NCI-H748 treated with DMSO at 0.1 percent for 48 hours (cell line): ENCODE measurements around the gene TRIM14.
"Not testable (repeated sequence)": the region's sequence is repeated elsewhere in the genome, so short reads cannot be mapped to it uniquely, and the experiment has no call there.

ENCODE experiments used
- DNase-seq: peaks from one replicate; lab custom pipeline; 2025; lab: John Stamatoyannopoulos, UW

Gene TRIM14

GRCh38 chr9:98081477-98082219 is 37.4 kb downstream of the TRIM14 start:
- DNase-seq: no peak

DNA sequence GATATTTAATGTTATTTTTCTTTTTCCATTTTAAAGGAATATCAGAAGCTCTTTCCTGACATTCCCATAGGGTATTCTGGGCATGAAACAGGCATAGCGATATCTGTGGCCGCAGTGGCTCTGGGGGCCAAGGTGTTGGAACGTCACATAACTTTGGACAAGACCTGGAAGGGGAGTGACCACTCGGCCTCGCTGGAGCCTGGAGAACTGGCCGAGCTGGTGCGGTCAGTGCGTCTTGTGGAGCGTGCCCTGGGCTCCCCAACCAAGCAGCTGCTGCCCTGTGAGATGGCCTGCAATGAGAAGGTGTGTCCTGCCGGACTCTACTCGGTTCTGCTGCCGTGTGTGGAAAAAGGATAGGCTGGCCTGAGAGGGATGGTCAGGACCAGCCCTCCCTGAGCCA is 38.2 kb downstream of the TRIM14 start:
- DNase-seq: no peak

DNA sequence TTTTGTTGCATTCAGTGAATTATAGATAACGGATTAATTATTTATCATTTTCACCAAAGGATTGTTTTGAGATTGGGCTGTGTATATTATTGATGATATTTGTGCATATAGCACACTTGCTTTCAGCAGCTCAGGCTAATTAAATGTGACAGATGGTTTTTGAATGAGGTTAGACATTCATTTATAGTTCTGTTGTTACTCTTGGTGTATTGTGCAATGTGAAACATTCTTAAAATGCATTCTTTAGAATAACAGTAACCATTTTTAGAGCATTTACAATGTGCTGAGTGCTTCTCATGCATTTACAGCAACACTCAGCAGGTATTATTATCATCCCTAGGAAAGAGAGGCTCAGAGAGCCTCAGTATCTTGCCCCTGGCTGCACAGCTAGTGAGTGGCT is 38.7 kb downstream of the TRIM14 start:
- DNase-seq: no peak

- no peak for DNase-seq
These were observed 40.1 kb downstream of the TRIM14 start for GRCh38 chr9:98078895-98079294.

DNA sequence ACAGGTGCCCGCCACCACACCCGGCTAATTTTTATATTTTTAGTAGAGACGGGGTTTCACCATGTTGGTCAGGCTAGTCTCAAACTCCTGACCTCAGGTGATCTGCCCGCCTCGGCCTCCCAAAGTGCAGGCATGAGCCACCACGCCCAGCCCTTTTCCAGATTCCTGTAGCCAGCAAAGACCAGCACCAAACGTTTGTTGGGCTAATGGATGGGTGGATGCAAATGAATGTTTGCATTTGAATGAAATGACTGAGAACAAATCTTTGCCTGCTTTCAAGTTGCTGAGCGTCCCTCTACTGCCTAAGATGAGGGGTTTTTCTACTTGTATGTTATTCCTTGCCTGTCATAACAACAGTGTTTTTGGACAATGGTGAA is 42.5 kb downstream of the TRIM14 start:
- not testable (repeated sequence) for DNase-seq

DNA sequence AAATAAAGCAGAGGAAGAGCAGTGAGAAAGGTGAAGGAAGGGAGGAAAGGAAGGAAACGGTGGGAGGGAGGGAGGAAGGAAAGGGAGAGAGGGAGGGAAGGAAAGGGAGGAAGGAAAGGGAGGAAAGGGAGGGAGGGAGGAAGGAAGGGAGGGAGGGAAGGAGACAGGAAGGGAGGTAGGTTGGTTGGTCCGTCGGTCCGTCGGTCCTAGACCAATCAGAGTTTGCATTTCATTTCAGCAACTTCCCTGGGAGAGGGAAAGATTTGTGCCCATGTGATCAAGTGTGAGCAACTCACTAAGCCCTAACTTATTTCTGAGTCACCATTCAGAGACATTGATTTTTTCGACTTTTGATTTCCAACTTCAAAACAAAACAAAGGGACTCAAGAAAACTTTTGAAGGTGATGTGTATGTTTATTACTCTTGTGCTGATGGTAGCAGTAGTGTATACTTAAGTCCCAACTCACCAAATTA is 43.7 kb downstream of the TRIM14 start:
- DNase-seq: no peak

GRCh38 chr9:98074115-98074990 is 44.7 kb downstream of the TRIM14 start:
- DNase-seq: peak; percentile 7

- DNase-seq: no peak
These were observed 47.3 kb downstream of the TRIM14 start for GRCh38 chr9:98071737-98072136.

DNA sequence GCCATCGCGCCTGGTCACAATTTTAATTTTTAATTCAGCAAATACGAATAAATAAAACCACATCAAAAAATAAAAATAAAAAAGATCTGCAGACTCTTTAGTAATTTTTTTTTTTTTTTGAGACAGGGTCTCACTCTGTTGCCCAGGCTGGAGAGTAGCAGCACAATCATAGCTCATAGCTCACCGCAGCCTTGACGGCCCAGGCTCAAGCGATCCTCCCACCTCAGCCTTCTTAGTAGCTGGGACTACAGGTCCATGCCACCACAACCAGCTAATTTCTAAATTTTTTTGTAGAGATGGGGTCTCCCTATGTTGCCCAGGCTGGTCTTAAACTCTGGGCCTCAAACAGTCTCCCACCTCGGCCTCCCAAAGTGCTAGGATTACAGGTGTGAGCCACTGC is 48.3 kb downstream of the TRIM14 start:
- no peak for DNase-seq

DNA sequence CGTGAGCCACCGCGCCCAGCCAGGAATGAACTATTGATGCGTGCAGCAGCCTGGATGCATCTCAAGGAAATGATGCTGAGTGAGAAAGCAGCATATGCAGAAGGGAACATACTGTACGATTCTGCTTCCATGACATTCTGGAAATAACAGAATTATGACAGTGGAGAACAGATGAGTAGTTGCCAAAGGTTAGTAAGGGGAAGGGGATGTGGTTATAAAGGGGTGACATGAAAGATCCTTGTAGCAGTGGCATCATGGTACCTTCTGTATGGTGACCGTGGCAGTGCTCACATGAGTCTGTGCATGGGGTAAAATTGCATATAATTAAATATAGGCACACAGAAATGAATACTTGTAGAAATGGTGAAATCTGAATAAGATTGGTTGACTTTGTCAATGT is 49.5 kb downstream of the TRIM14 start:
- no peak for DNase-seq

GRCh38 chr9:98067184-98067583 is 51.8 kb downstream of the TRIM14 start:
- DNase-seq: no peak

DNA sequence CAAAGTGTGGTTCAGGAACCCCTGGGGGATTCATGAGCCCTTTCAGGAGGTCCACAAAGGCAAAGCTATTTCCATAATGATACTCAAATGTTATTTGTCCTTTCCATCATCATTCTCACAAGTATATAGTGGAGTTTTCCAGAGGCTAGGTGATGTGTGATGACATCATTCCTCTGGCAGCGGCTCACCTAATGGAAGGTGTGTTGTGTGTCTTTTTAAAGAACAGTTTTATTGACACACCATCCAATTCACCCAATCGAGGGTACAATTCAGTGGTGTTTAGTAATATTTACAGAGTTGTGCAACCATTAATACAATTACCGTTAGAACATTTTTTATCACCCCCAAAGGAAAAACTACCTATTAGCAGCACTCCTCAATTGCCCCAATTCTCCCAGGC is 52.8 kb downstream of the TRIM14 start:
- DNase-seq: no peak

GRCh38 chr9:98064623-98065392 is 54.2 kb downstream of the TRIM14 start:
- no peak for DNase-seq

DNA sequence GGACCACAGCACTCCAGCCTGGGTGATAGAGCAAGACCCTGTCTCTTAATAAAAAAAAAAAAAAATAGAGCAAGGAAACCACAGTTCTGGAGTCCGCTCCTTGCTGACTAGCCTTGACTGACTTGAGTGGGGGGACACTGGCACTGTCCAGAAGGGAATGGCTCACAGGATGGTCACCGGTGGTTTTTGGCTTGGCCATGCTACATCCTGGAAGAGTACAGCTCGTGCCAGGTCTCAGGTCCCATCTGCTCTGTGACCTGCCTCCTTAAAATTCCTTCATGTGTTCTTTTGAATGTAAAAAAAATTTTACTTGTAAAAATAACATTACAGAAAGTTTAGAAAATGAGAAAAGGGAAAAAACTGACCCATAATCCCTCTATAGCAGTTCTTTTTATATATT is 56.9 kb downstream of the TRIM14 start:
- no peak for DNase-seq

DNA sequence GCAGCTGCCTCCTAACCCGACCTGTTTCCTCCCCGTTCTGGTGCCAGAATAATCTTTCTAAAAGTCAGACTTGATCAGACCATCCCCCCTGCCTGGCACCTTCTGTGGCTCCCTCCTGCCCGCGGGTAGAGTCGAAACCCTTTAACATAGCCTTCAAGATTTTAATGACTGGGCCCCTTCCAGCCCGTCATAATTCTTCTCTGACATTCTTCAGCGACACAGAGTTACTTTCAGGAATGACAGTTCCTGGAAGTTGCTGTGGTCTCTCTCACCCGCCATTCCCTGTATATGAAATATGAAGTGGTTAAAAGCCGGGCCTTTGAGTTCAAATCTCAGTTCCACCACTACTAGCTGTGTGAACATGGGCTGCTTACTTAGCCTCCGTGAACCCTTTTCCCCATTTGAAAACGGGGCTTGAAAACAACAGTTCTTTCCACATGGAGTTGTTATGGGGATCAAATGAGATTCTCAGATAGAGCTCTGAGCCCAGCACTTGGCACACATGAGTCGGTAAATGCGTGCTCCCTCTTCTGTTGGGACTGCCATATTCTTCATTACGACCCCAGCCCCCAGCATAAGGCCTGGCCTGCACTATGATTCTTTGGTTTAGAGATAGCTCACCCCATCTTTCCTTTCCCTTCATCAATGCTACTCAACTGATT is 61.8 kb downstream of the TRIM14 start:
- DNase-seq: no peak

GRCh38 chr9:98056269-98057137 is 62.5 kb downstream of the TRIM14 start, which contains the start of gene NANS:
Gene NANS, plus strand, starts transcription at chr9:98056732. Its CDS starts 77 bp downstream, at chr9:98056809.
- peak; percentile 86 for DNase-seq

- DNase-seq: no peak
These were observed 64.6 kb downstream of the TRIM14 start for GRCh38 chr9:98054376-98054951.

- DNase-seq: no peak
These were observed 68.7 kb downstream of the TRIM14 start for GRCh38 chr9:98050351-98050750.

DNA sequence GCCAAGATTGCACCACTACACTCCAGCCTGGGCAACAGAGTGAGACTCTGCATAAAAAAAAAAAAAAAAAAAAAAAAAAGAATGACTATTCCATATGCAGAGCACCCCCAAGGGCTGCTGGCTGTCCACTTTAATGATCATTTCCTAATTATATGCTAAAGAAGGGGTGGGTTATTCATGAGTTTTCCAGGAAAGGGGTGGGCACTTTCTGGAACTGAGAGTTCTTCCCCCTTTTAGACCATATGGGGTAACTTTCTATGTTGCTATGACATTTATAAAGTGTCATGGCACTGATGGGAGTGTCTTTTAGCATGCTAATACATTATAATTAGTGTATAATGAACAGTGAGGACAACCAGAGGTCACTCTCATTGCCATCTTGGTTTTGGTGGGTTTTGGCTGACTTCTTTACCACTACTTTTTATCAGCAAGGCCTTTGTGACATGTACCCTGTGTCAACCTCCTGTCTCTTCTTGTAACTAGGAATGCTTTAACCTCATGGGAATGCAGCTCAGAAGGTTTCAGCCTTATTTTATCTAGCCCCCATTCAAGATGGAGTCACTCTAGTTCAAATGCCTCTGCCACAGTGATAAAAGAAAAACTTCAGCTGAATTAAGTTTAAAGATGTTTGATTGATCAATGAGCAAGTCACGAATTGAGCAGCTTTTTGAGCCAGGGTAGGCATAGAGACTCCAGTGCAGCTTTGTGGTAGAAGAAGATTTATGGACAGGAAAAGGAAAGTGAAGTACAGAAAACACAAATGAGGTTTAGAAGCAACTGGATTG is 69.5 kb downstream of the TRIM14 start:
- DNase-seq: no peak

DNA sequence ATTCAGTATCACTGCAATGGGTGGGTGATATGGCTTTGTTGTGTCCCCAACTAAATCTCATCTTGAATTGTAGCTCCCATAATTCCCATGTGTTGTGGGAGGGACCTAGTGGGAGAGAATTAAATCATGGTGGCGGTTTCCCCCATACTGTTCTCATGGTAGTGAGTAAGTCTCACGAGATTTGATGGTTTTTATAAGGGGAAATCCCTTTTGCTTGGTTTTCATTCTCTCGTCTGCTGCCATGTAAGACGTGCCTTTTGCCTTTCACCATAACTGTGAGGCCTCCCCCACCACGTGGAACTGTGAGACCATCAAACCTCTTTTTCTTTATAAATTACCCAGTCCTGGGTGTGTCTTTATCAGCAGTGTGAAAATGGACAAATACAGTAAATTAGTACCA is 72.0 kb downstream of the TRIM14 start:
- DNase-seq: no peak
